ENCODE results near the gene LMF2. TPM values are rescaled to one million over a fixed set of nuclear protein-coding genes. Genes with fewer than 3 reads are reported as not detected.

Gene LMF2
- total and polyA plus RNA-seq, 2 of the 4 experiments (the other 2 are of a cell fraction), result 16.8 to 82.6 TPM

DNA sequence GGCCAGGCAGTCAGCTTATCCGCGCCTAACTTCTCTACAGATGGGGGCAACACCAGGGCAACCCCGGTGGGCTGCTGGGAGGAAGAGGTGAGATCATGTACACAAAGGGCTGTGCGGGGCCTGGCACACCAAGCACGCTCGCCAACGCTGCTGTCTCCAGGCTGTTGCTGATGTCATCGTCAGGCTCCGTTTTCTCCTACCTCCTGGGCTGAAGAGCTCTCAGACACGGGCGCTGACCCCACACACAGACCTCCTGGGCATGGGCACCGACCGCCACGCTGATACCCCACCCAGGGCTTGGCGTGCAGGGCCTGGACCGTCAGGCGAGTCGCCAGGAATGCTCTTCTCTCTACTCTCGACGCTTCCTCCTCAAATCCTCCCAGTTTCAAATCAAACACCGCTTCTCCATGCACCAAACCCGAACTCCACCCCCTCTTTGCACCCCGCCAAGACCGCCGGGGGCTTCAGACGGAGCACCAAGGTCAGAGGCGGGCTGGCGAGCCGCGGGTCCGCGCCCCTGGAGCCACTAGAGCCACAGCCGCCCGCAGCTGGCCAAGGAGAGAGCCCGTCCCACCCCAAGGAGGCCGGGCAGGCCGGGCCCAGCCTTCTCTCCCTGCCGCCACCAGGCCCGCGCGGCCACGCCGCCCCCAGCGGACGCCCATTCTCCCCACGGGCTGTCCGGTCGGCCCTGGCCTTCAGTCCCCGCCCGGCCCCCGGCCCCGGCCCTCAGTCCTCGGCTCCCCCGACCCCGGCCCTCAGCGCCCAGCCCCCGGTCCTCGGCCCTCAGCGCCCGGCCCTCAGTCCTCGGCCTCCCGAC is 33.4 kb downstream of the LMF2 start (continued):
- no peak for TF ChIP-seq CHD1 (IDR thresholded peaks at IDR 0.05; ENCODE audit: low read depth, low read length)
- TF ChIP-seq SMC3 (IDR thresholded peaks at IDR 0.05; ENCODE audit: low read depth, low read length), result no peak

DNA sequence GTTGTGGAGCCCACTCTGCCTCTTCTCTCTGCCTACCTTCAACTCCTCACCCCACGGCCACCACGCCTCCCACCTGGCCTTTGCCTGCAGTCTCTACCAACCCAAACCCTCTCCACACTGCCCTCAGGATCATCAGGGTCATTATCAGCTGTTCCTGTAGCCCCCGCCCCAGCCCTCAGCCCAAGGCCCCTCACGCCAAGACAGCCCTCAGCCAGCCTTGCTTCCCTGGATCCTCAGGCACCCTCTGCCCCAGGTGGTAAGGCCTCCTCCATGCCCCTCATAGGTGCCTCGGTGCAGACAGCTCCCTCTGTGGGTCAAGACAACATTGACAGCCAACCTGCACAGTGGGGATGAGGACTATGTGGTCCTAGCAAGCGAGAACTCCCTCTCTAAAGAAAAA is 34.4 kb downstream of the LMF2 start:
- no peak overlapping the region for H3K27ac ChIP-seq (ENCODE audit: insufficient read depth, low read length)
- BruUV-seq (replicated peaks), result no TSS peak
- H2BK120ac ChIP-seq (ENCODE audit: low read depth, low read length), result no peak overlapping the region
- 0 out of 2 replicates have a peak overlapping the region, but pooled peaks have one; percentile 29 for H2AK5ac ChIP-seq (ENCODE audit: low read depth, low read length)
- dilution Hi-C loops (cut with HindIII; ENCODE audit: low sequenced_read_pairs, unreplicated experiment) (no loop called here), intact Hi-C loops (cut with micrococcal nuclease) (no loop called here), in situ Hi-C loops (cut with MboI; ENCODE audit: low sequenced_read_pairs) (no loop called here)
- no peak overlapping the region for H3K4ac ChIP-seq (ENCODE audit: low read depth, low read length)
- no peaks in the 10 kb centered on the region for H3K9me3 ChIP-seq (ENCODE audit: control insufficient read depth, insufficient read depth, low read length)
- H3K4me3 ChIP-seq (ENCODE audit: insufficient read depth, low read depth, low read length), result no peak overlapping the region
- no peak overlapping the region for H3K14ac ChIP-seq (replicated peaks; ENCODE audit: low read depth, low read length)
- no peak overlapping the region for H2BK5ac ChIP-seq (ENCODE audit: low read depth, low read length, poor library complexity, severe bottlenecking)
- peaks cover 25% of the 10 kb centered on the region for H3K4me1 ChIP-seq (ENCODE audit: control insufficient read depth, insufficient read depth, low read length)
- no peak overlapping the region for H3K56ac ChIP-seq (ENCODE audit: extremely low read depth, insufficient read depth, low read length)
- H3K23ac ChIP-seq (ENCODE audit: low read depth, low read length), result 0 out of 2 replicates have a peak overlapping the region, but pooled peaks have one; percentile 41
- no peak overlapping the region for H3K18ac ChIP-seq (ENCODE audit: low read depth, low read length)
- H2AK9ac ChIP-seq (replicated peaks; ENCODE audit: low read depth, low read length, poor library complexity), result peak overlapping the region; percentile 57
- H4K8ac ChIP-seq (ENCODE audit: low read depth in 2 of 2, low read length in 2 of 2), result no peak overlapping the region
- ATAC-seq (ENCODE audit: low read depth) (no peak), DNase-seq (no peak)
- H2BK20ac ChIP-seq (ENCODE audit: low read depth, low read length), result no peak overlapping the region
- peak overlapping the region; percentile 54; the same call in 1 of the 2 replicates for H3K9ac ChIP-seq (ENCODE audit: low read depth, low read length)
- no peaks in the 10 kb centered on the region for H3K27me3 ChIP-seq (ENCODE audit: control insufficient read depth, insufficient read depth, low read length)
- ChIA-PET CTCF (interaction anchor here (0.6 kb wide), 1 partner anchor 87 kb away, joined by 3 read pairs; no protein-coding TSS in a partner anchor), POLR2A (ENCODE audit: unreplicated experiment) (no interaction called here)
- peak overlapping the region; percentile 28 for H2AFZ ChIP-seq (replicated peaks; ENCODE audit: low read length, poor library complexity)
- H3K36me3 ChIP-seq (ENCODE audit: control insufficient read depth, insufficient read depth, low read length), result peaks cover 2% of the 10 kb centered on the region
- H2BK15ac ChIP-seq (ENCODE audit: low read depth, low read length), result no peak overlapping the region
- H4K91ac ChIP-seq (ENCODE audit: insufficient read depth, low read depth, low read length), result no peak overlapping the region
- peak overlapping the region; percentile 91; the same call in 1 of the 2 replicates for H3K4me2 ChIP-seq (ENCODE audit: low read depth, low read length)
- 93% methylated on average over 2 of the region's 6 CpGs; no CpG with 5 or more reads in 1 of the 2 experiments for WGBS, 2 experiments (ENCODE audit: extremely low coverage in 2 of 2, insufficient read length in 1 of 2)
- H3K79me1 ChIP-seq (ENCODE audit: low read depth in 1 of 2, low read length in 2 of 2), result peaks cover 14 to 61% of the 10 kb centered on the region in 2 experiments; a peak in 3 of 4 replicates
- no peak overlapping the region for H4K5ac ChIP-seq (ENCODE audit: low read depth, low read length)
- H3K9me1 ChIP-seq (ENCODE audit: insufficient read depth, low read length), result peaks cover 20% of the 10 kb centered on the region
- peaks cover 62% of the 10 kb centered on the region for H4K20me1 ChIP-seq (ENCODE audit: insufficient read depth, low read length)
- TF ChIP-seq RAD21 (IDR thresholded peaks at IDR 0.05; ENCODE audit: low read length), result no peak
- no peak for TF ChIP-seq BHLHE40 (IDR thresholded peaks at IDR 0.05; ENCODE audit: low read depth, low read length)
- no peak for TF ChIP-seq NFE2L2 (IDR thresholded peaks at IDR 0.05; ENCODE audit: low read depth, low read length)
- no peak for TF ChIP-seq FOS (IDR thresholded peaks at IDR 0.05; ENCODE audit: low read depth, low read length)
- TF ChIP-seq MAFK (IDR thresholded peaks at IDR 0.05; ENCODE audit: low read depth, low read length), result no peak
- TF ChIP-seq POLR2A (IDR thresholded peaks at IDR 0.05; ENCODE audit: low read depth, low read length), result no peak
- TF ChIP-seq SMC3 (IDR thresholded peaks at IDR 0.05; ENCODE audit: low read depth, low read length), result no peak
- TF ChIP-seq, protein P1, sequence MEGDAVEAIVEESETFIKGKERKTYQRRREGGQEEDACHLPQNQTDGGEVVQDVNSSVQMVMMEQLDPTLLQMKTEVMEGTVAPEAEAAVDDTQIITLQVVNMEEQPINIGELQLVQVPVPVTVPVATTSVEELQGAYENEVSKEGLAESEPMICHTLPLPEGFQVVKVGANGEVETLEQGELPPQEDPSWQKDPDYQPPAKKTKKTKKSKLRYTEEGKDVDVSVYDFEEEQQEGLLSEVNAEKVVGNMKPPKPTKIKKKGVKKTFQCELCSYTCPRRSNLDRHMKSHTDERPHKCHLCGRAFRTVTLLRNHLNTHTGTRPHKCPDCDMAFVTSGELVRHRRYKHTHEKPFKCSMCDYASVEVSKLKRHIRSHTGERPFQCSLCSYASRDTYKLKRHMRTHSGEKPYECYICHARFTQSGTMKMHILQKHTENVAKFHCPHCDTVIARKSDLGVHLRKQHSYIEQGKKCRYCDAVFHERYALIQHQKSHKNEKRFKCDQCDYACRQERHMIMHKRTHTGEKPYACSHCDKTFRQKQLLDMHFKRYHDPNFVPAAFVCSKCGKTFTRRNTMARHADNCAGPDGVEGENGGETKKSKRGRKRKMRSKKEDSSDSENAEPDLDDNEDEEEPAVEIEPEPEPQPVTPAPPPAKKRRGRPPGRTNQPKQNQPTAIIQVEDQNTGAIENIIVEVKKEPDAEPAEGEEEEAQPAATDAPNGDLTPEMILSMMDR (conservative IDR thresholded peaks at IDR 0.05; ENCODE audit: low read depth, low read length), result no peak; the same call in 1 of the 2 replicates
- TF ChIP-seq CHD1 (IDR thresholded peaks at IDR 0.05; ENCODE audit: low read depth, low read length), result no peak
- no peak for TF ChIP-seq RFX5 (IDR thresholded peaks at IDR 0.05; ENCODE audit: low read depth, low read length)
- TF ChIP-seq, protein P2, sequence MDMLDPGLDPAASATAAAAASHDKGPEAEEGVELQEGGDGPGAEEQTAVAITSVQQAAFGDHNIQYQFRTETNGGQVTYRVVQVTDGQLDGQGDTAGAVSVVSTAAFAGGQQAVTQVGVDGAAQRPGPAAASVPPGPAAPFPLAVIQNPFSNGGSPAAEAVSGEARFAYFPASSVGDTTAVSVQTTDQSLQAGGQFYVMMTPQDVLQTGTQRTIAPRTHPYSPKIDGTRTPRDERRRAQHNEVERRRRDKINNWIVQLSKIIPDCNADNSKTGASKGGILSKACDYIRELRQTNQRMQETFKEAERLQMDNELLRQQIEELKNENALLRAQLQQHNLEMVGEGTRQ (IDR thresholded peaks at IDR 0.05; ENCODE audit: low read depth, low read length), result no peak
- TF ChIP-seq CEBPB (IDR thresholded peaks at IDR 0.05; ENCODE audit: low read depth, low read length), result no peak
- no peak for TF ChIP-seq MXI1 (IDR thresholded peaks at IDR 0.05; ENCODE audit: borderline replicate concordance, low read depth, low read length)
- TF ChIP-seq RCOR1 (IDR thresholded peaks at IDR 0.05; ENCODE audit: insufficient replicate concordance, low read length), result no peak

All from IMR-90 (cell line).